Measurements from ENCODE around the gene DSCAML1.

GRCh38 chr11:117513666-117514065, 283.4 kb downstream of the DSCAML1 start:
- no peak for TF ChIP-seq CTCF (IDR thresholded peaks at IDR 0.05; ENCODE audit: insufficient read depth, low read depth, low read length)
- TF ChIP-seq EZH2 (IDR thresholded peaks at IDR 0.05; ENCODE audit: insufficient read depth, low read length) = no peak
